HEK293 (cell line): ENCODE measurements around the gene ELF1.

Experiments used
- CTCF ChIA-PET: fragments of 350-600 bp; formaldehyde crosslinking; extraction: SDS; loops from one replicate; lab custom pipeline; 2021; ENCODE audit warnings: antibody characterized with exemption; lab: Yijun Ruan, JAX
- POLR2A ChIA-PET: fragments of 300-600 bp; formaldehyde crosslinking; extraction: SDS; loops from one replicate; lab custom pipeline; 2020; ENCODE audit warnings: antibody characterized with exemption, inconsistent platforms; lab: Yijun Ruan, JAX
- H3K27ac ChIP-seq: fragments of 200-500 bp; sonication (Bioruptor generic); 2 replicates; pipeline ENCODE4 v1.5.1; 2014; ENCODE audit warnings: low read depth, low read length, control low read depth, inconsistent platforms; ENCODE audit errors: extremely low read depth
- H3K36me3 ChIP-seq, 2 experiments: fragments of 200-500 bp in 1 of 2; sonication (Bioruptor generic) in 1 of 2; 1 replicate in 1 of 2; 2 replicates in 1 of 2; pipeline ENCODE4 v1.5.1; 2014 to 2017; ENCODE audit warnings: inconsistent platforms in 2 of 2, low read length in 2 of 2; ENCODE audit not compliant: control insufficient read depth in 2 of 2, insufficient read depth in 1 of 2
- H3K4me1 ChIP-seq: fragments of 200-500 bp; sonication (Bioruptor generic); 2 replicates; pipeline ENCODE4 v1.5.1; 2014; ENCODE audit warnings: mild to moderate bottlenecking, low read length, inconsistent platforms; ENCODE audit not compliant: control insufficient read depth, insufficient read depth
- H3K4me3 ChIP-seq: 2 replicates; pipeline ENCODE4 v1.5.1; 2011; ENCODE audit warnings: low read depth, mild to moderate bottlenecking, control low read depth, low read length, moderate library complexity
- H3K9me3 ChIP-seq: fragments of 200-500 bp; sonication (Bioruptor generic); 2 replicates; pipeline ENCODE4 v1.5.1; 2014; ENCODE audit warnings: low read depth, low read length, inconsistent platforms; ENCODE audit not compliant: control insufficient read depth, insufficient read depth
- CTCF ChIP-seq: fragments of 450-650 bp; formaldehyde crosslinking; IDR thresholded peaks from 2 replicates; pipeline ENCODE4 v1.5.1; 2016; ENCODE audit warnings: missing biosample characterization, missing genetic modification characterization
- INSM2 ChIP-seq: fragments of 450-650 bp; formaldehyde crosslinking; IDR thresholded peaks from 2 replicates; pipeline ENCODE4 v1.5.1; 2016; ENCODE audit warnings: missing biosample characterization, missing genetic modification characterization
- KLF9 ChIP-seq: fragments of 450-650 bp; formaldehyde crosslinking; IDR thresholded peaks from 2 replicates; pipeline ENCODE4 v1.5.1; 2016; ENCODE audit warnings: missing biosample characterization, missing genetic modification characterization, low read depth
- PRDM1 ChIP-seq: fragments of 450-650 bp; formaldehyde crosslinking; IDR thresholded peaks from 2 replicates; pipeline ENCODE4; 2016; ENCODE audit warnings: missing biosample characterization, missing genetic modification characterization
- PRDM6 ChIP-seq: fragments of 450-650 bp; formaldehyde crosslinking; IDR thresholded peaks from 2 replicates; pipeline ENCODE4 v1.5.1; 2017; ENCODE audit warnings: missing biosample characterization, missing genetic modification characterization
- ZBTB21 ChIP-seq: fragments of 450-650 bp; formaldehyde crosslinking; IDR thresholded peaks from 2 replicates; pipeline ENCODE4 v1.5.1; 2017; ENCODE audit warnings: missing biosample characterization, missing genetic modification characterization
- ZBTB8A ChIP-seq: fragments of 450-650 bp; formaldehyde crosslinking; IDR thresholded peaks from 2 replicates; pipeline ENCODE4 v1.5.1; 2016; ENCODE audit warnings: missing biosample characterization, missing genetic modification characterization
- ZNF214 ChIP-seq: fragments of 450-650 bp; formaldehyde crosslinking; IDR thresholded peaks from 2 replicates; pipeline ENCODE4 v1.5.1; 2017; ENCODE audit warnings: missing biosample characterization, mild to moderate bottlenecking, missing genetic modification characterization, borderline replicate concordance
- ZNF223 ChIP-seq: fragments of 450-650 bp; formaldehyde crosslinking; IDR thresholded peaks from 2 replicates; pipeline ENCODE4 v1.5.1; 2016; ENCODE audit warnings: missing biosample characterization, missing genetic modification characterization
- ZNF266 ChIP-seq: fragments of 450-650 bp; formaldehyde crosslinking; IDR thresholded peaks from 2 replicates; pipeline ENCODE4 v1.5.1; 2016; ENCODE audit warnings: missing biosample characterization, missing genetic modification characterization, low read depth
- ZNF335 ChIP-seq: fragments of 450-650 bp; formaldehyde crosslinking; conservative IDR thresholded peaks from 2 replicates; pipeline ENCODE4 v1.5.1; 2016; ENCODE audit warnings: missing biosample characterization, missing genetic modification characterization
- ZNF394 ChIP-seq: fragments of 450-650 bp; formaldehyde crosslinking; IDR thresholded peaks from 2 replicates; pipeline ENCODE4 v1.5.1; 2016; ENCODE audit warnings: missing biosample characterization, missing genetic modification characterization, mild to moderate bottlenecking, moderate library complexity, borderline replicate concordance
- ZNF585B ChIP-seq: fragments of 450-650 bp; formaldehyde crosslinking; IDR thresholded peaks from 2 replicates; pipeline ENCODE4 v1.5.1; 2016; ENCODE audit warnings: missing biosample characterization, missing genetic modification characterization
- ZNF596 ChIP-seq: fragments of 450-650 bp; IDR thresholded peaks from 2 replicates; pipeline ENCODE4 v1.5.0; 2018; ENCODE audit warnings: missing biosample characterization, mild to moderate bottlenecking, missing genetic modification characterization, moderate library complexity
- ZNF677 ChIP-seq: fragments of 450-650 bp; IDR thresholded peaks from 2 replicates; pipeline ENCODE4 v1.5.0; 2018; ENCODE audit warnings: missing biosample characterization, mild to moderate bottlenecking, missing genetic modification characterization, moderate library complexity
- ZNF701 ChIP-seq: fragments of 450-650 bp; formaldehyde crosslinking; IDR thresholded peaks from 2 replicates; pipeline ENCODE4 v1.5.1; 2016; ENCODE audit warnings: missing biosample characterization, missing genetic modification characterization
- ZNF768 ChIP-seq: fragments of 450-650 bp; formaldehyde crosslinking; IDR thresholded peaks from 2 replicates; pipeline ENCODE4 v1.5.1; 2018; ENCODE audit warnings: missing biosample characterization, mild to moderate bottlenecking, missing genetic modification characterization
- TF ChIP-seq, protein P1 (sequence below): fragments of 450-650 bp; formaldehyde crosslinking; IDR thresholded peaks from 2 replicates; pipeline ENCODE4 v1.5.1; 2016; ENCODE audit warnings: missing biosample characterization, missing genetic modification characterization, borderline replicate concordance

The ELF1 gene

GRCh38 chr13:40983725-40984667 lies 35.1 kb downstream of the ELF1 start:
- ChIA-PET CTCF (interaction anchor here (0.6 to 1.4 kb wide), 2 partner anchors 9 to 669 kb away, joined by 3 to 4 read pairs; no protein-coding TSS in a partner anchor), POLR2A (no interaction called here)
- no peak overlapping the region for H3K4me3 ChIP-seq
- H3K9me3 ChIP-seq, result no peaks in the 10 kb centered on the region
- H3K36me3 ChIP-seq, result no peaks in the 10 kb centered on the region
- TF ChIP-seq, protein P1, sequence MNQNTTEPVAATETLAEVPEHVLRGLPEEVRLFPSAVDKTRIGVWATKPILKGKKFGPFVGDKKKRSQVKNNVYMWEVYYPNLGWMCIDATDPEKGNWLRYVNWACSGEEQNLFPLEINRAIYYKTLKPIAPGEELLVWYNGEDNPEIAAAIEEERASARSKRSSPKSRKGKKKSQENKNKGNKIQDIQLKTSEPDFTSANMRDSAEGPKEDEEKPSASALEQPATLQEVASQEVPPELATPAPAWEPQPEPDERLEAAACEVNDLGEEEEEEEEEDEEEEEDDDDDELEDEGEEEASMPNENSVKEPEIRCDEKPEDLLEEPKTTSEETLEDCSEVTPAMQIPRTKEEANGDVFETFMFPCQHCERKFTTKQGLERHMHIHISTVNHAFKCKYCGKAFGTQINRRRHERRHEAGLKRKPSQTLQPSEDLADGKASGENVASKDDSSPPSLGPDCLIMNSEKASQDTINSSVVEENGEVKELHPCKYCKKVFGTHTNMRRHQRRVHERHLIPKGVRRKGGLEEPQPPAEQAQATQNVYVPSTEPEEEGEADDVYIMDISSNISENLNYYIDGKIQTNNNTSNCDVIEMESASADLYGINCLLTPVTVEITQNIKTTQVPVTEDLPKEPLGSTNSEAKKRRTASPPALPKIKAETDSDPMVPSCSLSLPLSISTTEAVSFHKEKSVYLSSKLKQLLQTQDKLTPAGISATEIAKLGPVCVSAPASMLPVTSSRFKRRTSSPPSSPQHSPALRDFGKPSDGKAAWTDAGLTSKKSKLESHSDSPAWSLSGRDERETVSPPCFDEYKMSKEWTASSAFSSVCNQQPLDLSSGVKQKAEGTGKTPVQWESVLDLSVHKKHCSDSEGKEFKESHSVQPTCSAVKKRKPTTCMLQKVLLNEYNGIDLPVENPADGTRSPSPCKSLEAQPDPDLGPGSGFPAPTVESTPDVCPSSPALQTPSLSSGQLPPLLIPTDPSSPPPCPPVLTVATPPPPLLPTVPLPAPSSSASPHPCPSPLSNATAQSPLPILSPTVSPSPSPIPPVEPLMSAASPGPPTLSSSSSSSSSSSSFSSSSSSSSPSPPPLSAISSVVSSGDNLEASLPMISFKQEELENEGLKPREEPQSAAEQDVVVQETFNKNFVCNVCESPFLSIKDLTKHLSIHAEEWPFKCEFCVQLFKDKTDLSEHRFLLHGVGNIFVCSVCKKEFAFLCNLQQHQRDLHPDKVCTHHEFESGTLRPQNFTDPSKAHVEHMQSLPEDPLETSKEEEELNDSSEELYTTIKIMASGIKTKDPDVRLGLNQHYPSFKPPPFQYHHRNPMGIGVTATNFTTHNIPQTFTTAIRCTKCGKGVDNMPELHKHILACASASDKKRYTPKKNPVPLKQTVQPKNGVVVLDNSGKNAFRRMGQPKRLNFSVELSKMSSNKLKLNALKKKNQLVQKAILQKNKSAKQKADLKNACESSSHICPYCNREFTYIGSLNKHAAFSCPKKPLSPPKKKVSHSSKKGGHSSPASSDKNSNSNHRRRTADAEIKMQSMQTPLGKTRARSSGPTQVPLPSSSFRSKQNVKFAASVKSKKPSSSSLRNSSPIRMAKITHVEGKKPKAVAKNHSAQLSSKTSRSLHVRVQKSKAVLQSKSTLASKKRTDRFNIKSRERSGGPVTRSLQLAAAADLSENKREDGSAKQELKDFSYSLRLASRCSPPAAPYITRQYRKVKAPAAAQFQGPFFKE (tag by site-specific recombination), result no peak
- TF ChIP-seq ZBTB8A, result no peak
- peak; percentile 60; the same call in 1 of the 2 replicates for TF ChIP-seq ZNF335 (tag by site-specific recombination)
- TF ChIP-seq ZNF585B (tag by site-specific recombination), result no peak
- 0 out of 2 replicates have a peak, but pooled peaks cover 3% of the 10 kb centered on the region for H3K4me1 ChIP-seq
- H3K27ac ChIP-seq, result no peak overlapping the region

- CTCF ChIA-PET, result no interaction called here
- 0 out of 2 replicates have a peak, but pooled peaks cover 3% of the 10 kb centered on the region for H3K4me1 ChIP-seq
- H3K9me3 ChIP-seq, result no peaks in the 10 kb centered on the region
- TF ChIP-seq ZNF223 (tag by site-specific recombination), result no peak
- TF ChIP-seq ZNF701 (tag by site-specific recombination), result no peak
- TF ChIP-seq ZNF214 (tag by site-specific recombination), result no peak
- no peak for TF ChIP-seq ZNF677
- TF ChIP-seq ZNF266 (tag by site-specific recombination), result no peak
- no peak for TF ChIP-seq ZNF768
- TF ChIP-seq PRDM1 (tag by site-specific recombination), result 0 out of 2 replicates have a peak, but pooled peaks have one; percentile 19
- no peak overlapping the region for H3K4me3 ChIP-seq
- POLR2A ChIA-PET, result no interaction called here
- no peaks in the 10 kb centered on the region for H3K36me3 ChIP-seq
- no peak overlapping the region for H3K27ac ChIP-seq
These were observed 35.9 kb downstream of the ELF1 start for GRCh38 chr13:40983259-40983658.

DNA sequence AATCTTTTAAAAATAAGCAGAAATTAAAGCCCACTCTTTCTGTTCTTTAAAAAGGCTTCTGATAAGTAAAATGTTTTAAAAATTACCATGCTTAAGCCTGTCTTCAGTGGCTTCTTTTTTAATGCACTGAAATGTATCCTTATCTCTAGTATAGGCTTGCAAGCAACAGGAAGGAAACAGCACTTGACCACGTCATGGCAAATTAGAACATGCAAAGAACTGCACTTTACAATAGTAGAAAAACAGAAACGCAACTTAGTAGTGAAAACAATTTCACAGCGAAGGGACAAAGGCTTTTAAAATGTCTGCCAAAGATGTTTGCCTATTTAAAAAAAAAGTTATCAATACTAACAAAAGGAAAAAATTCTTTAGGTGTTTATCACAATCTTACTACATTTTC lies 36.3 kb downstream of the ELF1 start:
- CTCF ChIA-PET, result no interaction called here
- 0 out of 2 replicates have a peak, but pooled peaks cover 3% of the 10 kb centered on the region for H3K4me1 ChIP-seq
- no peak overlapping the region for H3K4me3 ChIP-seq
- POLR2A ChIA-PET, result no interaction called here
- no peaks in the 10 kb centered on the region for H3K9me3 ChIP-seq
- no peak overlapping the region for H3K27ac ChIP-seq
- H3K36me3 ChIP-seq, result no peaks in the 10 kb centered on the region
- TF ChIP-seq ZNF335 (tag by site-specific recombination) (0 out of 2 replicates have a peak, but pooled peaks have one; percentile 17), CTCF (tag by site-specific recombination) (no peak), ZNF596 (tag by site-specific recombination) (peak; percentile 55; the same call in 1 of the 2 replicates), KLF9 (no peak), INSM2 (peak; percentile 79), ZNF394 (tag by site-specific recombination) (peak; percentile 26; the same call in 1 of the 2 replicates), ZBTB21 (tag by site-specific recombination) (peak; percentile 73; the same call in 1 of the 2 replicates), PRDM6 (peak; percentile 99)
